ENCODE measurements around the gene RCE1.

Gene RCE1

DNA sequence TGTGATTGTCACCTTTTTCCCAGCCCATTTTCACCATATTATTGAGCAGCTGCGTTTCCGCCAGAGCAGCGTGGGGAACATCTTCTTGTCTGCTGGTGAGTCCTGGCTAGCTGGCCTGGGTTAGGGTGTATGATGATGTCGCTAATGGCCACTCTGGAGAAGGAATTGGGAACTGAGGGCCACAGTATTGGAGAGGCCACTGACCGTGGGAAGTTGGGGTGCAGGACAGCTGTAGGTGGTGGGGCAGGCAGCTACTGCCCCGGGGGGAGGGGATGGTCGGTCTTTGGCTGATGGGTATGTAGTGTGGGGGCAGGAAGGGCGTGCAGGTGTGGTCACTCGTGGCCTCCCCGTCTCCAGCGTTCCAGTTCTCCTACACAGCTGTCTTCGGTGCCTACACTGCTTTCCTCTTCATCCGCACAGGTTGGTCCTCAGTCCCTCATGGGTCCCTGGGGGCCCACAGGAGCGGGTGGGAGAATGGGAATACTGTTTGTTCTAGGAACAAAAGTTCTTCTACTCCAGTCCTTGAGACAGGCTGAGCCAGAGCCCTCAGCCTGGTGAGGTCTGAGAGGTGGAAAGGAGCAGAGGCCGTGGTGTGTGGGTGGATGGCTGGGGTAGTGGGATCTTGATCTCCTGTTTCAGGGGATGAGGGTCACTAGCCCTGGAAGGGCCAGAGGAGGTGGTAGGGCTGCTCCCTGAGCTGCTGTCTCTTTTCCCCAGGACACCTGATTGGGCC, 2.1 kb downstream of the RCE1 start:
- H2AFZ ChIP-seq (ENCODE audit: low read depth, low read length) = no peak overlapping the region
- H3K4ac ChIP-seq (ENCODE audit: low read depth in 1 of 2, low read length in 2 of 2) = no peak overlapping the region
- H2BK120ac ChIP-seq (ENCODE audit: low read depth, low read length) = no peak overlapping the region
- H3K9me3 ChIP-seq (ENCODE audit: control insufficient read depth, low read length) = no peaks in the 10 kb centered on the region
- peaks cover 43 to 57% of the 10 kb centered on the region in 2 experiments for H3K36me3 ChIP-seq (ENCODE audit: control insufficient read depth in 1 of 2, insufficient read depth in 2 of 2, low read depth in 1 of 2, low read length in 2 of 2)
- H3K4me2 ChIP-seq (ENCODE audit: low read length, poor library complexity, severe bottlenecking) = no peak overlapping the region
- 94% methylated on average over 15 of the region's 15 CpGs for WGBS
- no peaks in the 10 kb centered on the region for H3K27me3 ChIP-seq (ENCODE audit: control insufficient read depth in 1 of 2, insufficient read depth in 1 of 2, low read length in 2 of 2)
- H3K23ac ChIP-seq (ENCODE audit: low read length in 2 of 2) = peak overlapping the region in 1 of 2 experiments; percentile 32
- no peak for DNase-seq
- H3K27ac ChIP-seq (ENCODE audit: low read length, poor library complexity, severe bottlenecking) = no peak overlapping the region
- no peak overlapping the region for H4K8ac ChIP-seq (ENCODE audit: low read length)
- peaks cover 34% of the 10 kb centered on the region for H3K79me1 ChIP-seq (replicated peaks; ENCODE audit: low read length, poor library complexity, severe bottlenecking)
- H2BK5ac ChIP-seq (ENCODE audit: low read depth, low read length, poor library complexity, severe bottlenecking) = no peak overlapping the region
- no peak overlapping the region for H4K91ac ChIP-seq (ENCODE audit: low read length)
- H3K4me3 ChIP-seq (ENCODE audit: insufficient read depth in 1 of 2, low read depth in 1 of 2, low read length in 2 of 2) = peak overlapping the region in 1 of 2 experiments; percentile 100
- H3K18ac ChIP-seq (ENCODE audit: low read depth in 1 of 2, low read length in 2 of 2) = no peak overlapping the region
- H3K14ac ChIP-seq (ENCODE audit: low read length in 2 of 2) = no peak overlapping the region
- H2BK15ac ChIP-seq (ENCODE audit: low read depth, poor library complexity, severe bottlenecking) = no peak overlapping the region
- H3K9ac ChIP-seq (ENCODE audit: low read length) = no peak overlapping the region
- peaks cover 21% of the 10 kb centered on the region for H3K4me1 ChIP-seq (ENCODE audit: control insufficient read depth, insufficient read depth, low read depth, low read length)
- no peak overlapping the region for H2BK12ac ChIP-seq (ENCODE audit: low read length in 2 of 2)
- no peak overlapping the region for H2AK5ac ChIP-seq (ENCODE audit: low read length, severe bottlenecking)

- no peak overlapping the region for H4K91ac ChIP-seq (ENCODE audit: low read length)
- H3K36me3 ChIP-seq (ENCODE audit: control insufficient read depth in 1 of 2, insufficient read depth in 2 of 2, low read depth in 1 of 2, low read length in 2 of 2) = peaks cover 43 to 61% of the 10 kb centered on the region in 2 experiments
- no peak overlapping the region for H4K8ac ChIP-seq (ENCODE audit: low read length)
- no peak overlapping the region for H3K23ac ChIP-seq (ENCODE audit: low read length in 2 of 2)
- no peaks in the 10 kb centered on the region for H3K9me3 ChIP-seq (ENCODE audit: control insufficient read depth, low read length)
- DNase-seq = no peak
- no peak overlapping the region for H3K4me2 ChIP-seq (ENCODE audit: low read length, poor library complexity, severe bottlenecking)
- H2BK120ac ChIP-seq (ENCODE audit: low read depth, low read length) = no peak overlapping the region
- WGBS = 97% methylated on average over 9 of the region's 9 CpGs
- H3K27me3 ChIP-seq (ENCODE audit: control insufficient read depth in 1 of 2, insufficient read depth in 1 of 2, low read length in 2 of 2) = no peaks in the 10 kb centered on the region
- no peak overlapping the region for H3K4me3 ChIP-seq (ENCODE audit: insufficient read depth in 1 of 2, low read depth in 1 of 2, low read length in 2 of 2)
- no peak overlapping the region for H3K18ac ChIP-seq (ENCODE audit: low read depth in 1 of 2, low read length in 2 of 2)
- no peak overlapping the region for H2BK15ac ChIP-seq (ENCODE audit: low read depth, poor library complexity, severe bottlenecking)
- peaks cover 20% of the 10 kb centered on the region for H3K4me1 ChIP-seq (ENCODE audit: control insufficient read depth, insufficient read depth, low read depth, low read length)
- H2BK12ac ChIP-seq (ENCODE audit: low read length in 2 of 2) = no peak overlapping the region
- no peak overlapping the region for H3K9ac ChIP-seq (ENCODE audit: low read length)
- no peak overlapping the region for H2BK5ac ChIP-seq (ENCODE audit: low read depth, low read length, poor library complexity, severe bottlenecking)
- no peak overlapping the region for H3K4ac ChIP-seq (ENCODE audit: low read depth in 1 of 2, low read length in 2 of 2)
- H3K79me1 ChIP-seq (replicated peaks; ENCODE audit: low read length, poor library complexity, severe bottlenecking) = peaks cover 29% of the 10 kb centered on the region
- no peak overlapping the region for H3K27ac ChIP-seq (ENCODE audit: low read length, poor library complexity, severe bottlenecking)
- H3K14ac ChIP-seq (ENCODE audit: low read length in 2 of 2) = no peak overlapping the region
- H2AK5ac ChIP-seq (ENCODE audit: low read length, severe bottlenecking) = no peak overlapping the region
- no peak overlapping the region for H2AFZ ChIP-seq (ENCODE audit: low read depth, low read length)
Measured at GRCh38 chr11:66845876-66846212, 2.6 kb downstream of the RCE1 start.

GRCh38 chr11:66846671-66847091, 3.4 kb downstream of the RCE1 start:
- H3K4ac ChIP-seq (ENCODE audit: low read depth in 1 of 2, low read length in 2 of 2) = no peak overlapping the region
- no peaks in the 10 kb centered on the region for H3K27me3 ChIP-seq (ENCODE audit: control insufficient read depth in 1 of 2, insufficient read depth in 1 of 2, low read length in 2 of 2)
- no peak for DNase-seq
- H2BK120ac ChIP-seq (ENCODE audit: low read depth, low read length) = no peak overlapping the region
- no peak overlapping the region for H2BK5ac ChIP-seq (ENCODE audit: low read depth, low read length, poor library complexity, severe bottlenecking)
- H3K36me3 ChIP-seq (ENCODE audit: control insufficient read depth in 1 of 2, insufficient read depth in 2 of 2, low read depth in 1 of 2, low read length in 2 of 2) = peaks cover 48 to 63% of the 10 kb centered on the region in 2 experiments
- no peak overlapping the region for H2BK12ac ChIP-seq (ENCODE audit: low read length in 2 of 2)
- peaks cover 25% of the 10 kb centered on the region for H3K4me1 ChIP-seq (ENCODE audit: control insufficient read depth, insufficient read depth, low read depth, low read length)
- 90% methylated on average over 4 of the region's 4 CpGs for WGBS
- no peak overlapping the region for H3K27ac ChIP-seq (ENCODE audit: low read length, poor library complexity, severe bottlenecking)
- H4K91ac ChIP-seq (ENCODE audit: low read length) = no peak overlapping the region
- no peaks in the 10 kb centered on the region for H3K9me3 ChIP-seq (ENCODE audit: control insufficient read depth, low read length)
- H2AK5ac ChIP-seq (ENCODE audit: low read length, severe bottlenecking) = no peak overlapping the region
- no peak overlapping the region for H2BK15ac ChIP-seq (ENCODE audit: low read depth, poor library complexity, severe bottlenecking)
- H3K14ac ChIP-seq (ENCODE audit: low read length in 2 of 2) = no peak overlapping the region
- no peak overlapping the region for H3K23ac ChIP-seq (ENCODE audit: low read length in 2 of 2)
- no peak overlapping the region for H4K8ac ChIP-seq (ENCODE audit: low read length)
- no peak overlapping the region for H3K9ac ChIP-seq (ENCODE audit: low read length)
- H3K4me2 ChIP-seq (ENCODE audit: low read length, poor library complexity, severe bottlenecking) = no peak overlapping the region
- H2AFZ ChIP-seq (ENCODE audit: low read depth, low read length) = no peak overlapping the region
- peaks cover 26% of the 10 kb centered on the region for H3K79me1 ChIP-seq (replicated peaks; ENCODE audit: low read length, poor library complexity, severe bottlenecking)
- H3K4me3 ChIP-seq (ENCODE audit: insufficient read depth in 1 of 2, low read depth in 1 of 2, low read length in 2 of 2) = no peak overlapping the region
- H3K18ac ChIP-seq (ENCODE audit: low read depth in 1 of 2, low read length in 2 of 2) = no peak overlapping the region

- no peak overlapping the region for H3K9ac ChIP-seq (ENCODE audit: low read length)
- H3K36me3 ChIP-seq (ENCODE audit: control insufficient read depth in 1 of 2, insufficient read depth in 2 of 2, low read depth in 1 of 2, low read length in 2 of 2) = peaks cover 48 to 69% of the 10 kb centered on the region in 2 experiments
- H3K27ac ChIP-seq (ENCODE audit: low read length, poor library complexity, severe bottlenecking) = no peak overlapping the region
- WGBS = 97% methylated on average over 12 of the region's 14 CpGs
- no peak overlapping the region for H3K4me2 ChIP-seq (ENCODE audit: low read length, poor library complexity, severe bottlenecking)
- H3K18ac ChIP-seq (ENCODE audit: low read depth in 1 of 2, low read length in 2 of 2) = no peak overlapping the region
- peaks cover 22% of the 10 kb centered on the region for H3K79me1 ChIP-seq (replicated peaks; ENCODE audit: low read length, poor library complexity, severe bottlenecking)
- no peak overlapping the region for H4K8ac ChIP-seq (ENCODE audit: low read length)
- no peak overlapping the region for H2BK5ac ChIP-seq (ENCODE audit: low read depth, low read length, poor library complexity, severe bottlenecking)
- H3K9me3 ChIP-seq (ENCODE audit: control insufficient read depth, low read length) = no peaks in the 10 kb centered on the region
- H2AFZ ChIP-seq (ENCODE audit: low read depth, low read length) = no peak overlapping the region
- H3K14ac ChIP-seq (ENCODE audit: low read length in 2 of 2) = no peak overlapping the region
- H3K23ac ChIP-seq (ENCODE audit: low read length in 2 of 2) = no peak overlapping the region
- no peak overlapping the region for H3K4ac ChIP-seq (ENCODE audit: low read depth in 1 of 2, low read length in 2 of 2)
- H2AK5ac ChIP-seq (ENCODE audit: low read length, severe bottlenecking) = no peak overlapping the region
- H4K91ac ChIP-seq (ENCODE audit: low read length) = no peak overlapping the region
- no peak for DNase-seq
- no peak overlapping the region for H3K4me3 ChIP-seq (ENCODE audit: insufficient read depth in 1 of 2, low read depth in 1 of 2, low read length in 2 of 2)
- no peak overlapping the region for H2BK15ac ChIP-seq (ENCODE audit: low read depth, poor library complexity, severe bottlenecking)
- H2BK12ac ChIP-seq (ENCODE audit: low read length in 2 of 2) = no peak overlapping the region
- peaks cover 21% of the 10 kb centered on the region for H3K4me1 ChIP-seq (ENCODE audit: control insufficient read depth, insufficient read depth, low read depth, low read length)
- H3K27me3 ChIP-seq (ENCODE audit: control insufficient read depth in 1 of 2, insufficient read depth in 1 of 2, low read length in 2 of 2) = no peaks in the 10 kb centered on the region
- no peak overlapping the region for H2BK120ac ChIP-seq (ENCODE audit: low read depth, low read length)
Measured at GRCh38 chr11:66847461-66848232, 4.4 kb downstream of the RCE1 start.
